IPS DF 4.7 (cell line): ENCODE measurements around the gene GRAMD4.

Experiments used
- DNase-seq: peaks from one replicate; pipeline ENCODE4 v3.0.0-alpha.2; 2013; ENCODE audit warnings: low spot score; ENCODE audit errors: extremely low read depth

GRAMD4 gene

GRCh38 chr22:46619830-46620501 is at the start of gene GRAMD4:
Gene GRAMD4 (plus strand): TSS chr22:46620386. CDS start chr22:46626800, 6,414 bp downstream.
- no peak for DNase-seq

DNA sequence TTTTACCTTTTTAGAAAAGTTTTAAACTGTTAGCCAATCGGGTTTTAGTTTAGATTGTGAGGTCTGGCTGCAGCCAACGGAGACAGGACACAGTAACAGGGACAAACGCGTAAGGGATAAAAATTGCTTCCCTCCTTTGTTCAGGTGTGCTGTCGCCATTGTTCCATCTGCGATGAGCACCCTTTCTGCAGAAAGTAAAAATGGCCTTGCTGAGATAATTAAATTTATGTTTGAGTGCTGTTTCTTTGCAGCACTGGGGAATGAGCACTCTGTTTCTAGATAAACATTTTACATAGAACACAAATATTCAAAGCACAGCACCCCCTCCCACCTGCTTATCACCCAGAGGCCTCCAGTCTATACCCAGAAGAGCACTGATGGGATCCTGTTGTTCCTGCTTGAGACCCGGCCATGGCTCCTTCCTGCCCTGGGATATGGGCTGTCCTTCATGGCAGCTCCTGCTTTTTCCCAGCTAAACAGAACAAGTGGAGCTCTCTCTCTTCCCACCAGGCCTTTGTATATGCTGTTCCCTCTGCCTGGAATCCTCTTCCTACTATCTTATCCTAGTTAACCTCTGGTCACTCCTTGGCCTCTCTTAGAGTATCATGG is 48.4 kb upstream of the GRAMD4 start:
- DNase-seq, result no peak

GRCh38 chr22:46572911-46573780 is 47.0 kb upstream of the GRAMD4 start:
- DNase-seq, result no peak

- DNase-seq, result no peak
These were observed 46.3 kb upstream of the GRAMD4 start for GRCh38 chr22:46573781-46574437.

- no peak for DNase-seq
These were observed 45.7 kb upstream of the GRAMD4 start for GRCh38 chr22:46574438-46574992.

- no peak for DNase-seq
These were observed 44.9 kb upstream of the GRAMD4 start for GRCh38 chr22:46574993-46575910.

DNA sequence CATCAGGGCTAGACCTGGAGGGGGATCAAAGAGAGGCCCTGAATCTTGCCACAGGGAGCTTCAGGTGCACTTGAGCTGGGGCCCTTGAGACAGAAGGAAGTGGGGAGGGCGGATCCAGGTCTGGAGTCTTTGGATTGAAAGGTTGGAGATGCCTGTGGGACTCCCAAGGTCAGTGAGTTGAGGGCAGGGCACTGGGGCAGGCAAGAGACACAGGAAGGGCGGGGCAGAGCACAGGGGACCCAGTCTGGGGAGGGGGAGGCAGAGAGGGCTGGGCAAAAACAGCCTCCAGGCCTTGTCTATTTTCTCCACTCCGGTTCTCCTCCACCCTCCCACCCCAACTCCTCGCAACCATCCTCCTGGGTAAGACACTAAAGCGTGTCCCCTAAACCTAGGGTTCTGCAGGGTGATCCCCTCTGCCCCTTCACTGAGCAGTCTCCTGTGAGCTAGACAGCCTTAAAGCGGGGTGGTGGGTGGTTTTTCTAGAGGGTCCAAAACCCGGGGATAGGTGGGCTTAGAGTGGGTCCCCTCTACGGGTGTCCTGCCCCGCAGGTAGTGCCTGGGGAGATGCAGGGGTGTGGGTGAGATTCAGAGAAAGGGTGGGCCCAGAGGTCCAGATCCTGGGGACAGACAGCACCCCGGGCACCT is 44.2 kb upstream of the GRAMD4 start:
- DNase-seq, result no peak

- no peak for DNase-seq
These were observed 43.4 kb upstream of the GRAMD4 start for GRCh38 chr22:46576556-46577367.

DNA sequence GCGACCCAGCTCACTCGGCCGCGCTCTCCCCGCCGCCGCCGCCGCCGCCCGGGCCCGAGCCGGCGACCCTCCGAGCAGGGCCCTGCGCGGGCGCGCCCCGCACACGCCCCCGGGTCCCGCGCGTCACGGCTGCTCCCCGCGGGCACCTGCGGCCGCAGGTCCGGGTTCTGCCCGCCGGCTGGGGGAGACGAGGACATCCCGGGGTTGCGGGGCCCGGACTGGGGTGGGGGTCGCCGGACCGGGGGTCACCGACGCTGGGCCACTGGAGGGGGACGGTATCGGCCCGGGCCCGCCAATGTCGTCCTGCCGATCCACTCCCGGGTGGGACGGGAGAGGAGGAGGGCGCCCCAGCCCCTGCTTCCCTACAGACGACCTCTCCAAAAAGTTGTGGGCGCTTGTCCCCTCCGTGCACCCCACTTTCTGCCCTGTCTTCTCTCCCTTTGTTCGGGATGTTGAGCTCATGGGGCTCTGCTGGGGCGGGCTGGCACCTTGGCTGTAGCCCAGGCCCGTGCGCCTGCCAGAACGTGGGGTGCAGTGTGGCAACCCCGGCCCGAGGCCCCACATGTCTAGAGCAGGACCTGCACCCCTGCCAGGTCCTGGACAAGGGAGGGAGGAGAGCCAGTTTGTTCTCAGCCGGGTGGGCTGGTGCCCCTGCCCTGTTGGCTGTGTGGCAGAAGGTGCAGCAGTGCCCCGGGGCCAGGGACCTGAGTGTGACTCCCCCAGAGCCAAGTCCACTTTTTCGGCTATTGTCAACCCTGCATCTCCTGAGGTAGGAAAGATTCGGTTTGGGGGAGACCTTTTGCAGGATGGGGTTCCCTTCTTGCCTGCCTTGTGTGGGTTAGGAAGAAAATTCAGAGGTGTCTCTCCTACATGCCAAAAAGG is 42.6 kb upstream of the GRAMD4 start:
- no peak for DNase-seq

GRCh38 chr22:46578251-46578823 is 41.8 kb upstream of the GRAMD4 start:
- DNase-seq, result no peak

DNA sequence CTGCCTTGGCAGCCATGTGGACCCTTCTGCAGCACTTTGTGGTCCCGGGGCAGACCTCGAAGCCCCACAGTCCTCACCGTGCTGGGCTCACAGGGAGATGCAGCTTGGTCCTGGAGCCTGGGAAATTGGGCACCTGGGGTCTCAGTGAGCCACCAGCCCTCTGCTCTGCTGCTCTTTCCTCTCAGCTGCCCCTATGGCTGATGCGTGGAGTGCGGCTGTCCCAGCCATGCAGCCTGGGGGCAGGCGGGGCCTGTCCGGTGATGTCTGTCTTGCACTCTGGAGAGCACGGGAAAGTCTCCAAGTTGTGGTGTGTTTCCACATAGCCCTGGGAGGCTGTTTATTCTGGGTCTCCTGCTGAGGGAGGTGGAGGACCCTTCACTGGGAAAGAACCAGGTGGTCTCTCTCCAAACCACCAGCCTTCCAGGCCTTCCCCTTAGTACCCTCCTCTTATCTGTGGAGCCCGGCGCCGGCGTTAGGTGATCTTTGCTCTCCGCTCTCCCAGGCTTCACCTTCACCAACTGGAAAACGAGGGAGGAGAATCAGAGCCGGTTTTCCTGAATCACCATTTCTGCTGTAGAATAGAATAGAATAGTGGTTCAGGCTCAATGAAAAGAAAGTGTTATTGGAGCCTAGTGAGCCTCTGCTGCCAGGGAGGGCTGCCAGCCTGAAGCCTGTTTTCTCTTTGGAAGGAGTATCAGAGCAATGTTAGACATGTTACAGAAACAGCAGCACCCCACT is 41.2 kb upstream of the GRAMD4 start:
- no peak for DNase-seq

- no peak for DNase-seq
These were observed 40.3 kb upstream of the GRAMD4 start for GRCh38 chr22:46579751-46580449.

DNA sequence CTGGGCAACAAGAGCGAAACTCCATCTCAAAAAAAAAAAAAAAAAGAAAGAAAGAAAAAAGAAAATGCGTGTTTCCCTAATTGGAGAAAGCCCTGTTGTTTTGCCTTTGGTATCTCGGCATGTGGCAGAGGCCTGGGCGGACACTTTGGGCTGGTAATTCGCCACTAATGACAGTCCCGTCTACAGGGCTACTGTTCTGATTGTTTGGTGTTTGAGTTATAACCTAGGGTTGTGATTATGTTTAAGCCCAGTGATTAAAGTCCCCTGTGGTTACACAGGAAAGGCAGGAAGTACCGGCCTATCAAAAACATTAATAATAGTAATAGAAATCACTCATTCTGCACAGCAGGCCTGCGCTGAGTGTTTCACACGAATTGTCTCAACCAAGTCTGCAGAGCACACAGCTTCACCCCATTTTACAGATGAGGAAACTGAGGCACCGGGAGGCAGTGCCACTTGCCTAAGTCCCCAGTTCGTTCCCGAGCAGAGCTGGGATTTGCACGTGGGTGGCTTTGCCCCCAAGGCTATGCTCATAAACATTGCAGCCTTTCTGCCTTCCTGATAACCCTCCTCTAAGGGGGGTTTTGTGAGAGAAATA is 39.1 kb upstream of the GRAMD4 start:
- no peak for DNase-seq

GRCh38 chr22:46581538-46582244 is 38.5 kb upstream of the GRAMD4 start:
- DNase-seq, result no peak

GRCh38 chr22:46582281-46582933 is 37.8 kb upstream of the GRAMD4 start:
- no peak for DNase-seq
